ENCODE data around the gene GRHPR.

DNA sequence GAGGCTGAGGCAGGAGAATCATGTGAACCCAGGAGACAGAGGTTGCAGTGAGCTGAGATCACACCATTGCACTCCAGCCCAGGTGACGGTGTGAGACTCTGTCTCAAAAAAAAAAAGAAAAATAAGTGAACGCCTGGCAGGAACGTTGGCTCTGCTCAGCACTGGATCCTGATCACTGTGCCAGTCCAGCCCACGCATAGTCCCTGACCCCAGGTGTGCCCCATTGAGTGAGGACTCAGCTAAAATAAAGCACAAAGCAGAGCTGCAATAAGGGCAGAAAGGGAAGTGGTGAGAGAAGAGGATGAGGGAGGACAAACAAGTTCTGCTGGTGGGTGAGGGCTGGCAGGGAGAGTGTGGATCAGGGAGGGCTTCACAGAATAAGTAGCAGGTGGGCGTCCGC is 4.3 kb downstream of the GRHPR start:
- TF ChIP-seq, protein P1, sequence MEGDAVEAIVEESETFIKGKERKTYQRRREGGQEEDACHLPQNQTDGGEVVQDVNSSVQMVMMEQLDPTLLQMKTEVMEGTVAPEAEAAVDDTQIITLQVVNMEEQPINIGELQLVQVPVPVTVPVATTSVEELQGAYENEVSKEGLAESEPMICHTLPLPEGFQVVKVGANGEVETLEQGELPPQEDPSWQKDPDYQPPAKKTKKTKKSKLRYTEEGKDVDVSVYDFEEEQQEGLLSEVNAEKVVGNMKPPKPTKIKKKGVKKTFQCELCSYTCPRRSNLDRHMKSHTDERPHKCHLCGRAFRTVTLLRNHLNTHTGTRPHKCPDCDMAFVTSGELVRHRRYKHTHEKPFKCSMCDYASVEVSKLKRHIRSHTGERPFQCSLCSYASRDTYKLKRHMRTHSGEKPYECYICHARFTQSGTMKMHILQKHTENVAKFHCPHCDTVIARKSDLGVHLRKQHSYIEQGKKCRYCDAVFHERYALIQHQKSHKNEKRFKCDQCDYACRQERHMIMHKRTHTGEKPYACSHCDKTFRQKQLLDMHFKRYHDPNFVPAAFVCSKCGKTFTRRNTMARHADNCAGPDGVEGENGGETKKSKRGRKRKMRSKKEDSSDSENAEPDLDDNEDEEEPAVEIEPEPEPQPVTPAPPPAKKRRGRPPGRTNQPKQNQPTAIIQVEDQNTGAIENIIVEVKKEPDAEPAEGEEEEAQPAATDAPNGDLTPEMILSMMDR (IDR thresholded peaks at IDR 0.05; ENCODE audit: insufficient read depth, low read depth, low read length): no peak
- TF ChIP-seq EZH2 (IDR thresholded peaks at IDR 0.05; ENCODE audit: insufficient read depth, low read length): no peak

All from astrocyte (in vitro differentiated cells and primary cell).